ENCODE results near the gene GPATCH8. TPM values are rescaled to one million over a fixed set of nuclear protein-coding genes. Genes with fewer than 3 reads are reported as not detected.
A peak's percentile ranks its signal among the peaks of the same experiment; 100 is the strongest.
"Not testable (repeated sequence)": the region's sequence is repeated elsewhere in the genome, so short reads cannot be mapped to it uniquely, and the experiment has no call there.

Gene GPATCH8
- total RNA-seq (2014; rRNA removed; shearing (Covaris generic)): 17.8 and 20.0 TPM in 2 replicates
- 8.6 and 14.4 TPM in 2 replicates for polyA plus RNA-seq (2014; cell fraction: nucleus; rRNA removed)

GRCh38 chr17:44503147-44504029 is at the start of gene GPATCH8:
GPATCH8 (minus strand) TSS chr17:44503406; CDS start chr17:44503370, 36 bp downstream.
- DNase-seq (ENCODE audit: extremely low read depth, low read depth): peak; percentile 95

GRCh38 chr17:44552361-44552760 is 49.2 kb upstream of the GPATCH8 start:
- DNase-seq (ENCODE audit: extremely low read depth, low read depth): no peak

- DNase-seq (ENCODE audit: extremely low read depth, low read depth): no peak
These were observed 46.5 kb upstream of the GPATCH8 start for GRCh38 chr17:44549686-44550085.

- DNase-seq (ENCODE audit: extremely low read depth, low read depth): no peak
These were observed 45.4 kb upstream of the GPATCH8 start for GRCh38 chr17:44548376-44549230.

GRCh38 chr17:44547625-44548267 is 44.5 kb upstream of the GPATCH8 start:
- DNase-seq (ENCODE audit: extremely low read depth, low read depth): no peak

- no peak for DNase-seq (ENCODE audit: extremely low read depth, low read depth)
These were observed 43.7 kb upstream of the GPATCH8 start for GRCh38 chr17:44546671-44547606.

- no peak for DNase-seq (ENCODE audit: extremely low read depth, low read depth)
These were observed 40.8 kb upstream of the GPATCH8 start for GRCh38 chr17:44543905-44544523.

GRCh38 chr17:44543213-44543904 is 40.2 kb upstream of the GPATCH8 start:
- peak; percentile 37 for DNase-seq (ENCODE audit: extremely low read depth, low read depth)

GRCh38 chr17:44541884-44542581 is 38.8 kb upstream of the GPATCH8 start:
- DNase-seq (ENCODE audit: extremely low read depth, low read depth): no peak

GRCh38 chr17:44540246-44541084 is 37.3 kb upstream of the GPATCH8 start:
- DNase-seq (ENCODE audit: extremely low read depth, low read depth): no peak

- DNase-seq (ENCODE audit: extremely low read depth, low read depth): no peak
These were observed 36.5 kb upstream of the GPATCH8 start for GRCh38 chr17:44539673-44540072.

- not testable (repeated sequence) for DNase-seq (ENCODE audit: extremely low read depth, low read depth)
These were observed 34.7 kb upstream of the GPATCH8 start for GRCh38 chr17:44537922-44538321.

GRCh38 chr17:44536090-44536953 is 33.1 kb upstream of the GPATCH8 start:
- DNase-seq (ENCODE audit: extremely low read depth, low read depth): no peak

- DNase-seq (ENCODE audit: extremely low read depth, low read depth): peak; percentile 88
These were observed 30.5 kb upstream of the GPATCH8 start for GRCh38 chr17:44533533-44534246.

- no peak for DNase-seq (ENCODE audit: extremely low read depth, low read depth)
These were observed 27.8 kb upstream of the GPATCH8 start for GRCh38 chr17:44530896-44531418.
